Measurements from ENCODE around the gene GRID1.

- TF ChIP-seq POLR2A (IDR thresholded peaks at IDR 0.05; ENCODE audit: low read length): no peak
- no peak for TF ChIP-seq GATA1 (IDR thresholded peaks at IDR 0.05; ENCODE audit: low read depth, low read length)
These were observed 175.4 kb downstream of the GRID1 start for GRCh38 chr10:86191166-86191565.

Data from erythroblast (primary cell).